Dermis blood vessel endothelial cell (primary cell): ENCODE data around the gene CLEC18B. TPM values are rescaled to one million over a fixed set of nuclear protein-coding genes. Genes with fewer than 3 reads are reported as not detected.

Experiments used
- total RNA-seq: library from RNA; depleted of rRNA; stranded (reverse); fragments of >200 nt; gene quantifications from 2 replicates; pipeline ENCODE4 v1.2.3, GENCODE V29; 2014

Gene CLEC18B
- total RNA-seq, 1 donor from 2014 or later = not detected

Other genes with a start within 250 kb of the CLEC18B start
- 75.4 and 143 TPM in 2 replicates for gene PSMD7, start 124.7 kb downstream of the CLEC18B start, total RNA-seq
- gene NPIPB15, start 45.2 kb downstream of the CLEC18B start, total RNA-seq = not detected in 2 replicates
- gene GLG1, start 185.6 kb upstream of the CLEC18B start, total RNA-seq = 104 and 225 TPM in 2 replicates
- 19.4 and 32.3 TPM in 2 replicates for gene RFWD3, start 245.4 kb upstream of the CLEC18B start, total RNA-seq